Parathyroid adenoma (tissue), 2 donors: ENCODE results near the gene SNUPN.

Experiments used
- H2AFZ ChIP-seq: fragments of 300-600 bp; sonication (generic); one replicate; pipeline ENCODE4 v1.7.0; 2017; ENCODE audit warnings: antibody characterized with exemption, mild to moderate bottlenecking
- H3K27ac ChIP-seq: fragments of 300-600 bp; sonication (generic); one replicate; pipeline ENCODE4 v1.7.0; 2017
- H3K27me3 ChIP-seq: fragments of 300-600 bp; sonication (generic); one replicate; pipeline ENCODE4 v1.7.0; 2017; ENCODE audit warnings: low read length; ENCODE audit not compliant: control insufficient read depth, insufficient read depth
- H3K36me3 ChIP-seq: fragments of 300-600 bp; sonication (generic); one replicate; pipeline ENCODE4 v1.7.0; 2017; ENCODE audit warnings: low read length; ENCODE audit not compliant: control insufficient read depth, insufficient read depth
- H3K4me1 ChIP-seq: fragments of 300-600 bp; sonication (generic); one replicate; pipeline ENCODE4 v1.7.0; 2017; ENCODE audit warnings: control low read depth
- H3K4me2 ChIP-seq: fragments of 300-600 bp; sonication (generic); one replicate; pipeline ENCODE4 v1.7.0; 2017; ENCODE audit warnings: low read length
- H3K4me3 ChIP-seq: fragments of 300-600 bp; sonication (generic); one replicate; pipeline ENCODE4 v1.7.0; 2017; ENCODE audit warnings: low read depth, low read length
- H3K79me2 ChIP-seq: fragments of 300-600 bp; sonication (generic); one replicate; pipeline ENCODE4 v1.7.0; 2017; ENCODE audit warnings: control low read depth
- H3K9ac ChIP-seq: fragments of 300-600 bp; sonication (generic); one replicate; pipeline ENCODE4 v1.7.0; 2017; ENCODE audit warnings: mild to moderate bottlenecking
- H3K9me3 ChIP-seq: fragments of 300-600 bp; sonication (generic); one replicate; pipeline ENCODE4 v1.7.0; 2017; ENCODE audit warnings: low read length; ENCODE audit not compliant: control insufficient read depth
- TF ChIP-seq, protein P1 (sequence below): fragments of 300-600 bp; sonication (generic); IDR thresholded peaks from one replicate; pipeline ENCODE4 v1.7.0; 2017; ENCODE audit warnings: antibody characterized with exemption, mild to moderate bottlenecking
- donor health status: primary hyperparathyroidism.

SNUPN gene

DNA sequence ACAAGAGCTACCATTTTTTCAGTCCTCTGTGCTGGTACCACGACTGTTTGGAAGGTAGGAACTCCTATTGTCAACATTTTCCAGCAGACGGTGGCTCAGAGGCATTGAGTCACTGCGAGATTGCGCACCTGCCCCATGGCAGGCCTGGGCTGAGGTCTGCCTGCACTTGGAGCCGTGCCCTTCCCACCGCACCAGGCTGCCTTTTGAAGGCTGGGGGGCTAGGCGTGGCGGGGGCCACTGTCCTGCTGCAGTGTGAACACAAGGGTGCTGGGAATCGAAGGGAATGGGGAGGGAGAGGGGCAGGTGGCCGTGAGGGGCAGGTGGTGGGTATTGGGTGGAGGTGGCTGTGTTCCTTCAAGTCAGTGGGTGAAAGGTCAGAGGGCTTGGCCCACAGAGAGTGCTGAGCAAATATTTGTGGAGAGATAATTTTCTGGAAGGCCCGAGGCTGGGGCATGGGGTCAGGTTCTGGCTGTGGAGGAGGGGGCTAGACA, 38.5 kb upstream of the SNUPN start:
- no peak overlapping the region for H3K9ac ChIP-seq
- H3K9me3 ChIP-seq: no peaks in the 10 kb centered on the region
- TF ChIP-seq, protein P1, sequence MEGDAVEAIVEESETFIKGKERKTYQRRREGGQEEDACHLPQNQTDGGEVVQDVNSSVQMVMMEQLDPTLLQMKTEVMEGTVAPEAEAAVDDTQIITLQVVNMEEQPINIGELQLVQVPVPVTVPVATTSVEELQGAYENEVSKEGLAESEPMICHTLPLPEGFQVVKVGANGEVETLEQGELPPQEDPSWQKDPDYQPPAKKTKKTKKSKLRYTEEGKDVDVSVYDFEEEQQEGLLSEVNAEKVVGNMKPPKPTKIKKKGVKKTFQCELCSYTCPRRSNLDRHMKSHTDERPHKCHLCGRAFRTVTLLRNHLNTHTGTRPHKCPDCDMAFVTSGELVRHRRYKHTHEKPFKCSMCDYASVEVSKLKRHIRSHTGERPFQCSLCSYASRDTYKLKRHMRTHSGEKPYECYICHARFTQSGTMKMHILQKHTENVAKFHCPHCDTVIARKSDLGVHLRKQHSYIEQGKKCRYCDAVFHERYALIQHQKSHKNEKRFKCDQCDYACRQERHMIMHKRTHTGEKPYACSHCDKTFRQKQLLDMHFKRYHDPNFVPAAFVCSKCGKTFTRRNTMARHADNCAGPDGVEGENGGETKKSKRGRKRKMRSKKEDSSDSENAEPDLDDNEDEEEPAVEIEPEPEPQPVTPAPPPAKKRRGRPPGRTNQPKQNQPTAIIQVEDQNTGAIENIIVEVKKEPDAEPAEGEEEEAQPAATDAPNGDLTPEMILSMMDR: no peak
- no peaks in the 10 kb centered on the region for H3K79me2 ChIP-seq
- H3K36me3 ChIP-seq: no peaks in the 10 kb centered on the region
- no peaks in the 10 kb centered on the region for H3K4me1 ChIP-seq
- H3K4me2 ChIP-seq: no peak overlapping the region
- no peak overlapping the region for H3K27ac ChIP-seq
- H3K4me3 ChIP-seq: no peak overlapping the region
- no peaks in the 10 kb centered on the region for H3K27me3 ChIP-seq
- H2AFZ ChIP-seq: no peak overlapping the region

DNA sequence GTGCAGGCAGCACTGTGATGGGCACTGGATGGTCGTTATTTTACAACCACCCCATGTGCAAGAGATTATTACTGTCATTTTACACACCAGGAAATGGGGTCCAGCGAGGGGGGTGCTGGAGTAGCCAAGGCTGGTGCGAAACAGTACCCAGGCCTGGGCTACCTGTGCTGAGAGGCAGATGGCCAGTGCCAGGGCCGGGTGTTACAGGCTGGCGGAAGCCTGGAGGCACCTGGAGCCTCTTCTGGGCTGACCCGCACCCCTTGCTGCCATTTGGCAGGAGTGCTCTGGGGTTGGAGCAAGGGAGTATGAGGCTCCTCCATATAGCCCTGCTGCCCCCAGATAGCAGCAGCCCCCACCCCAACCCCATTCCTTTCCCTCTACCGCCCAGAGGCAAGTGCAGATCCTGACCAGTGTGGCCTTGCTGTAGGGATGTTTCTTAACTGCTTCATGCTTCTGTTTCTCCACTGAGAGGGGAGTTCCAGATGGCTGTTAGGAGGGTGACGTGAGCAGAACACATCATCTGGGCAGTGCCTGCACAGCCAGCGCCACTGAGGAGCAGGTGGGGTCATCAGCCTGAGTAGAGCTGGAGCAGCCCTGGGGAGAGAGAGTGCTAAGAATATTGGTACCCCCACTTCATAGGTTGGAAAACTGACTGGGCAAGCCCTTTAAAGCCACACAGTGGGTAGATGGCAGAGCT, 37.4 kb upstream of the SNUPN start:
- Histone ChIP-seq H3K9ac (no peak overlapping the region), H3K9me3 (no peaks in the 10 kb centered on the region), H3K4me1 (no peaks in the 10 kb centered on the region), H2AFZ (no peak overlapping the region), H3K4me3 (no peak overlapping the region), H3K4me2 (no peak overlapping the region), H3K27me3 (no peaks in the 10 kb centered on the region), H3K36me3 (no peaks in the 10 kb centered on the region), H3K27ac (no peak overlapping the region), H3K79me2 (no peaks in the 10 kb centered on the region)
- TF ChIP-seq, protein P1: no peak

DNA sequence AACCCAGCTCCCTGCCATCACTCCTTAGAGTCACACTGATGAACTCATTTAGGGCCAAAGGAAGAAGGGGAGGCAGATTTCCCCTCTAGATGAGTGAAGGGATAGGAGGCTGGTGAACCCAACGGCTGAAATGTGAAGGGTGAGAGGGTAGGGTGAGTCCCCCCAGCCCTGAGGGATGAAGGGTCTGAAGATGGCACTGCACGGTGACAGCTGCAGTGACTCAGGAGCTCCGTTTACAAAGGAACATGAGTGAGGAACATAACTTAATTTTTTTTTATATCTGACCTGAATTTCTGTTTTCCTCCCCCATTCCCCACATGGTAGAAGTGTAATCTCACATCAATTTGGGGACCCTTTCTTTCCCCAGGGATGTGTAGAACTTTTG, 36.2 kb upstream of the SNUPN start:
- no peaks in the 10 kb centered on the region for H3K36me3 ChIP-seq
- H3K27me3 ChIP-seq: no peaks in the 10 kb centered on the region
- H3K27ac ChIP-seq: peak overlapping the region; percentile 42
- H3K79me2 ChIP-seq: no peaks in the 10 kb centered on the region
- no peak overlapping the region for H3K4me2 ChIP-seq
- no peak overlapping the region for H3K9ac ChIP-seq
- H3K4me1 ChIP-seq: no peaks in the 10 kb centered on the region
- no peak overlapping the region for H3K4me3 ChIP-seq
- H3K9me3 ChIP-seq: no peaks in the 10 kb centered on the region
- H2AFZ ChIP-seq: no peak overlapping the region
- TF ChIP-seq, protein P1: no peak

DNA sequence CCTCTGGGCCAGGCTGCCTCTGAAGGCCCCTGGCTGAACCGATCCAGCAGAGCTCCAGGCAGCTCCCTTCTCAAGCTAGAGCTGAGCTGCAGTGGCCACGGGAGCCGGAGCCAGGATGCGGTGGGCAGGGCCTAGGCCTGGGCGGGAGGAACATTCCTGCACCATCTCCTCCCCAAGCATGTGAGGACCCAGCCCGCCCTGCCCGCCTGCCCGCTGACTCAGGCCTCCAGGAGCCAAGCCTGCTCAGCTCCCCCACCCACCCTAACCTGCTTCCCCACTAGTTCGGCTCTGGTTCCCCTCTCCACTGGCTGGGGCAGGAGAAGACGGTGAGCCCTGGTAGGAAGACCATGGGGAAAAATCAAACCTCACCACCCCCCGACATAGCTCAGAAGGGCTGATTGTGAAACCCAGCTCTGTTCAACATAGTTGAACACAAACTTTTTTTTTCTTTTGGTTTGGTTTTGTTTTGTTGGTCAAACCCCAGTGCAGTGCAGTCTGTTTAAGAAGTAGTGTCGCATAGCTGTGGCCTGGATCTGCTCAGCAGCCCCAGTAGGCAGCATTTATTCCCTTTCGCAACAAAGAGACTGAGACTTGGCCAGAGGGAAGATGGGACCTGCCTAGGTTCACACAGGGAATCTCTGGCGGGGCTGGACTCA, 35.7 kb upstream of the SNUPN start:
- no peak overlapping the region for H3K4me3 ChIP-seq

More for the DNA sequence above, 35.7 kb upstream of the SNUPN start:
- Histone ChIP-seq H3K27ac (peak overlapping the region; percentile 42), H3K4me2 (no peak overlapping the region), H3K27me3 (no peaks in the 10 kb centered on the region), H3K9ac (no peak overlapping the region), H2AFZ (peak overlapping the region; percentile 50), H3K9me3 (no peaks in the 10 kb centered on the region), H3K36me3 (no peaks in the 10 kb centered on the region), H3K79me2 (no peaks in the 10 kb centered on the region), H3K4me1 (no peaks in the 10 kb centered on the region)
- TF ChIP-seq, protein P1: no peak
